GM21360 (cell line): ENCODE measurements around the gene LDHB.
"Not testable (repeated sequence)": the region's sequence is repeated elsewhere in the genome, so short reads cannot be mapped to it uniquely, and the experiment has no call there.

Experiments used
- ATAC-seq: cut with Tn5 transposase; IDR thresholded peaks from one replicate; pipeline ENCODE4 v1.9.1; 2021; ENCODE audit warnings: mild to moderate bottlenecking, moderate library complexity; ENCODE audit not compliant: unreplicated experiment

LDHB gene

DNA sequence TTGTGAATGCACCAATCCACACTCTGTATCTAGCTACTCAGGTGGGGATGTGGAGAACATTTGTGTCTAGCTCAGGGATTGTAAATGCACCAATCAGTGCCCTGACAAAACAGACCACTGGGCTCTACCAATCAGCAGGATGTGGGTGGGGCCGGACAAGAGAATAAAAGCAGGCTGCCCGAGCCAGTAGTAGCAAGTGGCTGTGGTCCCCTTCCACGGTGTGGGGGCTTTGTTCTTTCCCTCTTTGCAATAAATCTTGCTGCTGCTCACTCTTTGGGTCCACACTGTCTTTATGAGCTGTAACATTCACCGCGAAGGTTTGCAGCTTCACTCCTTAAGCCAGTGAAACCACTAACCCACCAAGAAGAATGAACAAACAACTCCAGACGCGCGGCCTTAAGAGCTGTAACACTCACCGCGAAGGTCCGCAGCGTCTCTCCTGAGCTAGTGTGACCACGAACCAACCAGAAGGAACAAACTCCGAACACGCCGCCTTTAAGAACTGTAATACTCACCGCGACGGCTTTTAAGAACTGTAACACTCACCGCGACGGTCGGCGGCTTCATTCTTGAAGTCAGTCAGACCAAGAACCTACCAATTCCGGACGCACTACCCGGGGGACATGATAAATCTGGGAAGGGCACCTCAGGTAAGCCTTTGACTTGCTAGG lies 4.6 kb upstream of the LDHB start:
- no peak for ATAC-seq

DNA sequence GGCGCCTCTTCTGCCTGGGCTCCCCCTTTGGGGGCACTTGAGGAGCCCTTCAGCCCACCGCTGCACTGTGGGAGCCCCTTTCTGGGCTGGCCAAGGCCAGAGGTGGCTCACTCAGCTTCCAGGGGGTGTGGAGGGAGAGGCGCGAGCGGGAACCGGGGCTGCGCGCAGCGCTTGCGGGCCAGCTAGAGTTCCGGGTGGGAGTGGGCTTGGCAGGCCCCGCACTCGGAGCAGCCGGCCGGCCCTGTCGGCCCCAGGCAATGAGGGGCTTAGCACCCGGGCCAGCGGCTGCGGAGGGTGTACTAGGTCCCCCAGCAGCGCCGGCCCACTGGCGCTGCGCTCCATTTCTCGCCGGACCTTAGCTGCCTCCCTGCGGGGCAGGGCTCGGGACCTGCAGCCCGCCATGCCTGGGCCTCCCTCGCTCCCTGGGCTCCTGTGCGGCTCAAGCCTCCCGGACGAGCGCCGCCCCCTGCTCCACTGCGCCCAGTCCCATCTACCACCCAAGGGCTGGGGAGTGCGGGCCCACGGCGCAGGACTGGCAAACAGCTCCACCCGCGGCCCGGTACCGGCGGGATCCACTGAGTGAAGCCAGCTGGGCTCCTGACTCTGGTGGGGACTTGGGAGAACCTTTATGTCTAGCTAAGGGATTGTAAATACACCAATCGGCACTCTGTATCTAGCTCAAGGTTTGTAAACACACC lies 3.9 kb upstream of the LDHB start:
- not testable (repeated sequence) for ATAC-seq

DNA sequence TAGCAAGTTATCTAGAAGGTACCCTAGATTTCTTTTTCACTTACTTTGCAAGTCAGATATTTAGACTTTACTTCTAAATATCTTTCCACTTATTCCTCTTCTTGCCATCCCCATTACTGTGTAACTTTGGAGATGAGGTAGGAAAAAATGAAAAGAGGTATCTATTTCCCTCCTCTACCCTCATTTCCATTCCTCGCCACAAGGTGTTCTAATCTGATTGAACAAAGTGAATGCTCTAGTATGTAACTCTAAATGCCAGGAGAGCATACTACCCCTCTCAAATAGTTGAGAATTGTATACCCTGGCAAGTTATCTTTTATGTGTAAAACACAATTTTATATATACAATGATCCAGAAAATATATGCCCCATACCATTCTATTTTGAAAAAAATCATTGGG lies 1.7 kb upstream of the LDHB start:
- no peak for ATAC-seq

DNA sequence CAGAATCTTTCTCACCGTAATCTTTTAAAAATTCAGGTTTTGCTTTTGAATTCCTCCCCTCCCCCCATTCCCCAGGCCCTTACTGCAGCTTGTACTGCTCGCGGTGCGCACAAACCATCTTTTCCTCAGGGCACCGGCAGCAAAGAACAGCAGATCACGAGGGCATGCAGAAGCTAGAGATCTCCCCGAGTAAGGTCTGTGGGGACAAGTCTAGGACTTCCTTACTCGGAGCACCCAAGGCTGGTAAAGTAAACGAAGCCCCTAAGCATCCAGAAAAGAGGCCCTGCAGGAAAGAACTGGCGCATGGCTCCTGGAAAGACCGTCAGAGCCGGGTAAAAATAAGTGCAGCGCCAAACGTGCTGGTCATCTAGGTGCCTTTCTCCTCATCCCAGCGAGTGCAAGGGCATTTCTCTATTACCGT lies 727 bp downstream of the LDHB start:
- peak; percentile 30 for ATAC-seq

DNA sequence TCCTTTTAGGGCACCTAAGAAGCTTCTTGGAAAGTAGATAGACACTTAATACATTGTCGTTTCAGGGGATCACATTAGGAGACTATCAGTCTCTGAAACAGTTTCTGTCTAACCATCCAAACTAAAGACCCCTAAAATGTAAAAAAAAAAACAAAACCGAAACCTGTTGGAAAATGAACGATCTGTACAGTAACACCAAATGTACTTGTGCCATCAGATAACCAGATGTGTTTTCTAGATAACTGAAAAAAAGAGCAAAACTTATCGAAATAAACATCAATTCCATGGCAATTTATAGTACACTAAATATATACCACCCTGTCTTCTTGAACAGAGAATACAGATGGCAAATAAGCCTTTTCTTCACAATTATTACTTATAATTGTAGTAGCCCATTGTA lies 2.1 kb downstream of the LDHB start:
- ATAC-seq: no peak

DNA sequence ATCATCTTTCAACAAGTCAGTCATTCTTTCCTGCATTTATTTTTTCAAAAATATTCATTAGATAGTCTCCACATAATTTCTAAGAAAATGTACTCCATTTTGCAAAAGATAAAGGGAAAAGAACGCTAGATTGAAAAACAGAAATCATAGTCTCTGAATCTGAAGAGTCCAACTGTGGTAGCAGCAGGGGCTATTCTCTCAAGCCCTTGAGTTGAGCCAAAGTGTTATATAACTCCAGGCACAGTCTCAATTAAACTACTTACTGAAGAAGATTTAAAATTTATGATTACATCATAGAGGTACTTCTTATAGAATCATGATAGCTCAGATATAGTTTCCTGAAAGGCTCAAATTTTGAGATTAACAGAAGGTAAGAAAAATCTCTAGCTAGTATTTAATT lies 5.8 kb downstream of the LDHB start:
- ATAC-seq: no peak

DNA sequence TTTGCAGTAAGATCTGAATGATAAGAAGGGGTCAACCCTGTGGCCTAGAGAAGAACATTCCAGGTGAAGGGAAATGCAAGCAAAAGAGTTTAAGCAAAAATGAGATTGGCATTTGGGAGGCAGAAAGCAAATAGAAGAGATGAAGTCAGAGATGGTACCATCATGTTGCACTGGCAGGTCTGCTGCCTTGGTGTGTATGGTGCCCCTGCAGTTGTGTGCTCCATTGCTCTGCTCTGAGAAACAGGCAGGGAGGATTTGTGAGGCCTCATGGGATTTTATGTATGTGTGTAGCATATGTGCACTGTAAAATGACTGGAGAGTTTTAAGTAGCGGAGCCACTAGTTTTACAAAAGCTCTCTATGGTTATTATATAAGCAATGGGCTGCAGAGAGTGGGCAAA lies 6.6 kb downstream of the LDHB start:
- ATAC-seq: no peak

DNA sequence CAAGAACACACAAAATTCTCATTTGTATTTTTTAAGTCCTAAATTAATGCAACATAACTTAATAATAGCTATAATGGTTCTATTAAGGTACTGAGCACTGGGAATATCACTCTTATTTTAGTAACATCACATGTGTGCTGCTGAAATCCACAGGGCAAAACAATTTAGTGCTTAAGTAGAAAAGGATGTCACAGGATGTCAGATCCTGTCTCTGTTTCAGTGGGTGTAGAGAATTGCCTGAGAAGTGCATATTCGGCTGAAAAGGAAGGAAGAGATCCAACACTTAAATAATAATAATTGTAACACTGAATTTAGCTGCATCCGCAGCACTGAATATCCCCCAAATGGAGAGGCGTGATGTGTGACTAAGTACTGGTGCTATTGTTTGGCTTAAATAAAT lies 8.6 kb downstream of the LDHB start:
- ATAC-seq: no peak

DNA sequence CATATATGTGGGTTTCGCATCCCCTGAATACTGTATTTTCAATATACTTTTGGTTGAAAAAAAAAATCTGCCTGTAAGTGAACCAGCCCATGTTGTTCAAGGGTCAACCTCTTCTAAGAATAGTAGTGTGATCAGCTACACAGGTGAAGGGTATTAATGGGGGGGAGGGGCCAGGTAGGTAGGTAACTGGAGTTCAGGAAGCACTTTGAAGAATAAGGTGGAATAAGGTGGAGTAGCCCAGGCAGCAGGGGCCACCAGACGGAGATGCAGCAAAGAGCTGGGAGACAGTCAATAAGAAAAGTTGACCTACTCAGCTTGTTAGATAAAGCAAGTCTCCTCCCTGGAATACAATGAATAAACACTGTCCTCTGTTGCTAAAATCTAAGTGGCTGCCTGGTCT lies 9.3 kb downstream of the LDHB start:
- no peak for ATAC-seq

DNA sequence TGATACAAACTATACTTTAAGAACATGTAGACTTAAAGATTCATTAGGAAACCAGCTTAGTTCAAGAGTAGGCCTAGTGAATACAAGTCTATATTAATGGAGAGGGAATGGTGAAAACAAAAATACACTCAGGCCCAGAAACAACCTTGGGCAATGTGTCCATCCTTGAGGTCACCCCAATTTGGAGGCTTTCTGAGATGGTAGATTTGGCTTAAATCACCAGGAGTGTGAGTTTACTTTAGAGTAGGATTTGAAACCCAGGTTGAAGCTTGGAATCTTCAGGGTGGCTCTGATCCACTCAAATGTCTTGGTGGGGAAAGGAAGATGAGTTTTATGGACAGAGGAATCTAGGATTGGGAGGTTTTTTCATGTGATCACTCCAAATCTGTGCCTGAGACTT lies 10.5 kb downstream of the LDHB start:
- ATAC-seq: no peak

DNA sequence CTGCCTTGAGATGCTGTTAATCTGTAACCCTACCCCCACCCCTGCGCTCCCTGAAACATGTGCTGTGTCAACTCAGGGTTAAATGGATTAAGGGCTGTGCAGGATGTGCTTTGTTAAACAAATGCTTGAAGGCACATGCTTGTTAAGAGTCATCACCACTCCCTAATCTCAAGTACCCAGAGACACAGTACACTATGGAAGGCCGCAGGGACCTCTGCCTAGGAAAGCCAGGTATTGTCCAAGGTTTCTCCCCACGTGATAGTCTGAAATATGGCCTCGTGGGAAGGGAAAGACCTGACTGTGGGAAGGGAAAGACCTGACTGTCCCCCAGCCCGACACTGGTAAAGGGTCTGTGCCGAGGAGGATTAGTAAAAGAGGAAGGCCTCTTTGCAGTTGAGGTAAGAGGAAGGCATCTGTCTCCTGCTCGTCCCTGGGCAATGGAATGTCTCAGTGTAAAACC lies 12.6 kb downstream of the LDHB start:
- ATAC-seq: not testable (repeated sequence)

DNA sequence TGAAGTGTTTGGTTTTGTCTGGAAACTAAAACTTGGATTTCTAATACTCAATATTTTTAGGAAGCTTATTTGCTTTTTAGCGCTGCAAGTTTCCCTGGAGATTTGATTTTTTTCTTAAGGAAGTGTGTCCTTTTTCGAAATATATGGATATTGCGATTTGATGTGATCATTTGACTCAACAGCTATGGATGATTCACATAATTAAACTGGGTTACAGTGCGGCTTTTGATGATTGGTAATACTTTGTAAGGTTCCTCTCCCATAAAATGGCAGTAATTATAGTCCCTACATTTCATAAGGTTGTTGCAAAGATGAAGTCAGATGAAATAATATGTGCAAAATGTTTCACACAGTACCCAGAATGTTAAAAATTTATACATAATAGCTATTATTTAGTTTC lies 13.1 kb downstream of the LDHB start:
- no peak for ATAC-seq

DNA sequence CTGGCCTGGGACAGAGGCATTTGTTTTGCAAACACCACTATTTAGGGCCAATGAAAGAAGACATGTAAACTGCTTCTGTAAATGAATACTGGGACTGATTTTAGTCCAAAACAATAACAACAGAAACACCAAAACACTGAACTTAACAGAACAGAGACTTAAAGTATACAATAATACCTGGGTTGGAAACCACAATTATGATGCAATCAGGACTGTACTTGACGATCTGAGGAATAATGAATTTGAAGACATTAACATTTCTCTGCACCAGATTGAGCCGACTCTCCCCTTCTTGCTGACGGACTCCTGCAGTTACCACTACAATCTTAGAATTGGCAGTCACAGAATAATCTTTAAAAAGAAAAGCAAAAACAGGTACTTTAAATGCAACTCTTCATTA lies 13.9 kb downstream of the LDHB start:
- no peak for ATAC-seq

DNA sequence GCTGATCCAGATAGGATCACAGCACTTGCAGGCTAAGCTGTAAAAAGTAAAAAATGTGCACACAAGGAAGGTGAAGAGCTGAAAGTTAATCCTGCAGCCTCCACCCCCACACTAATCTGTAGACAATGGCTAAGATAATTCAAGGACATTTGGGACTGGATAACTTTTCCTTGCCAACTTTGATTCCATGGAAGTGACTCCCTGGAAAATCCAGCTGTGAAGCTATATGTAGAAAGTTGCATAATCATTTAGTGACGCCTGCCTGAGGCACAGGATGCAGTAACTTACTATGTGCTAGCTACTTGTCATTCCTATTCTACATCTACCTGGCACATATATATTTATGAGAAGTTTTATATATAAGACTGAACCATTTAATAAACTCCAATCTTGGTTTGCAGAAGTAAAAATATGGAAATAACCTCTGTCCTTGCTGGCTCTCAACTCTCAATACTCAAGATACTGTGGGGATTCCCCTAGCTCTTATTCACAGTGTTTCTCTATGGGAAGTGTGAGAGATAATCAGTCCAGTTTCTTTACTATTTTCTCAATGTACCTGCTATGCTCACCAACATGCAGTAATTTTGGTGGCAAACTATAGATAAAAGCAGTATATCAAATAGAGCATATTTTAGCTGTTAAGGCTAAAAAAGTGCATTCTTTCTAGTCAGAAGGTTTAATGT lies 14.8 kb downstream of the LDHB start:
- peak; percentile 58 for ATAC-seq

DNA sequence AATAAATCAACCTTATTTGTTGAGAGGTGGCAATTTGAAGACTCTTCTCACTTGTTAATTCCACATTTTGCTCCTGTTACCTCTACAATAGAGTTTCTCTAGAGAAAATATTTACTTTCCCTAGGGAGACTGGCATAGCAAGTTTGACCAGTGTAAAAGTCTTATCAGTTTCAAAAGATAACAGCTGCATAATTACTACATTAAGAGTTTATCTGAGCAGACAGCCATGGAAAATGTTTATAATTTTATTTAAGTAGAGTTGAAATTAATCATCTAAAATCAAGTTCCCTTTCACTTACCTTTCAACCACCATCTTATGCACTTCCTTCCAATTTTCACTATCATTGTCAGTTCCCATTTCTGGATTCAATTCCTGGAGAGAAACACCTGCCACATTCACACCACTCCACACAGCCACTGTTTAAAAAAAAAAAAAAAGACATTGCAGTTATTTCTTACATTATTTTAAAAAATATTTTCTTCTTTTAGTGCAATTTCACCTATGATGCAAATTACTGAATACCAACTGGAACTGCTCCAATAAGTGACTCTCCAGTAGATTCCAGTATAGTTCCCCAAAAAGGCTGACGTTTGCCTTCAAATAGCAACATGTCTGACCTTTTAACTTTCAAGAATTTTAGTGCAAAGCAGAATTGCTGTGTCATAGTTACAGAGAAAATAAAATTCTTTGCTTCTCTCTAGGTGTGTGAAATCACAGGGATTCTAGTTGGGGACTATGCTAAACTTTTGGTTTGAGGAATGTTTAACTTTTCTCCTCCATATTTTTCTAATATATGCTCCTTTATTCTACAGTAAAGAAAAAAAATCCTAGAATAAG lies 19.4 kb downstream of the LDHB start:
- ATAC-seq: no peak

DNA sequence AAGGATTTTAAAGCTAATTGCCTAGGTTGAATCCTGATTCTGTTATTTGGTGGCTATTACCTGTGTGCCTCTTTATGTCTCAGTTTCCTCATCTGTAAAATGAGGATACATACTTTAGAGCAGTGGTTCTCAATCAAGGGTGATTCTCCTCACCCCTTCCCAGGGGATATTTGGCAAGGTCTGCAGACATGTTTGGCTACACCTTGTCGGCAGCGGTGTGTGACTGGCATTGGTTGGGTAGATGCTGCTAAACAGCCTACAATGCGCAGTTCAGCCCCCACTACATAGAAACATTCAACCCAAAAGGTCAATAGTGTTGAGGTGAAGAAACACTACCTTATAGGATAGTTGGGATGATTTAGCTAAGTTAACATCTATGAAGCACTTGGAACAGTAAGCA lies 23.4 kb downstream of the LDHB start:
- ATAC-seq: no peak

DNA sequence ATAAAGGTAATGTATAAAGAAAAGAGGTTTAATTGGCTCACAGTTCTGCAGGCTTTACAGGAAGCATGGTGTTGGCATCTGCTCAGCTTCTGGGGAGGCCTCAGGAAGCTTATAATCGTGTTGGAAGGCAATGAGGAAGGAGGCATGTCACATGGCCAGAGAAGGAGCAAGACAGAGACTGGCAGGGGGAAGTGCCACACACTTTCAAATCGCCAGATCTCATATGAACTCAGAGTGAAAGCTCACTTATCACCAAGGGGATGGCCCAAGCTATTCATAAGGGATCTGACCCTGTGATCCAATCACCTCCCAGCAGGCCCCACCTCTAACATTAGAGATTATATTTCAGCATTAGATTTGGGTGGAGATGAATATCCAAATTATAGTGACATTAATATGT lies 26.3 kb downstream of the LDHB start:
- ATAC-seq: no peak

DNA sequence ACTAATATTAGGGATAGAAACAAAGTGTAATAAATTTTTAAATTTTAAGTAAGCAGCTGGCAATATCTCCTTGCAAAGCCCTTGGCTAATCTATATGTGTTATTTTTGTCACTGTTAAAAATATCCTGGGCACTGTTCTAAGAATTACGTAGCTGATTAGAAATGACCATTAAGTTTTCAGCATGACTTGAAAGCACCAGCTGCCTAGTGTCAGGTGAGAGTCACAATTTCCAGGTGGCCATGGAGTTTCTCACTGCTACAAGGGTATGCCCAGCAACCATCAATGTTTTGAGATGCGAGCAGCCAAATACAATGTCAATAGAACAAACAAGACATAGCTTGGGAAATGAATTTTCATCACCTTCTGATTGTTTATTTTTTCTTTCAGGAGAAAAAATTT lies 29.7 kb downstream of the LDHB start:
- ATAC-seq: no peak

DNA sequence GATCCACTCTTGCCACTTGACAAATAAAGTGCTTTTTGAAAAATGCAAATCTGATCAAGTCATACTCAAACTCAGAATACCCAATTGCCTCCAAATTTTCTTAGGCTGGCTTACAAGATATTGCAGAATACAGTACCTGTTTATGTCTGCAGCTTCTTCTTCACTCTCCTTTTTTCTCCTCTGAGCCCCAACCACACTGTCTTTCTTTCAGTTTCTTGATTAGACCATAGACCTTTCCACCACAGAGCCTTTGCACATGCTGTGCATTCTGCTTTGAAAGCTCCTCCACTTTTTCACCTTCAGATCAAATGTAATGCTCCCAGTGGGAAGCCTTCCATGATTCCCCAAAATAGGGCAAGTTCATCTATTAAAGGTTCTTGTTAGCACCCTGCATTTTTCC lies 39.1 kb downstream of the LDHB start:
- ATAC-seq: no peak

DNA sequence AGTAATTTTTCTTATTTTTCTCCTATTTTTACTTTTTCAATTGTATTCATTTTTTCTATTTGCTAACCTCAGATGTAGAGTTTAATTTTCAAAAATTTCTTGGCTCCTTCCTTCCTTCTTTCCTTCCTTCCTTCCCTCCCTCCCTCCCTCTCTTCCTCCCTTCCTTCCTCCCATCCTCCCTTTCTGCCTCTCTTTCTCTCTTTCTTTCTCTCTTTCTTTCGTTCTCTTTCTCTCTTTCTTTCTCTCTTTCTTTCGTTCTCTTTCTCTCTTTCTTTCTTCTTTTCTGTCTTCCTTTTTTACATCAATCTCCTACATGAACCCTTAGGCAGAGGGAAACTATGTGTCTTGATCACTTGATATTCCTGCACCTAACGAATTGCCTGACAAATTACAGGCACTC lies 40.6 kb downstream of the LDHB start:
- no peak for ATAC-seq

DNA sequence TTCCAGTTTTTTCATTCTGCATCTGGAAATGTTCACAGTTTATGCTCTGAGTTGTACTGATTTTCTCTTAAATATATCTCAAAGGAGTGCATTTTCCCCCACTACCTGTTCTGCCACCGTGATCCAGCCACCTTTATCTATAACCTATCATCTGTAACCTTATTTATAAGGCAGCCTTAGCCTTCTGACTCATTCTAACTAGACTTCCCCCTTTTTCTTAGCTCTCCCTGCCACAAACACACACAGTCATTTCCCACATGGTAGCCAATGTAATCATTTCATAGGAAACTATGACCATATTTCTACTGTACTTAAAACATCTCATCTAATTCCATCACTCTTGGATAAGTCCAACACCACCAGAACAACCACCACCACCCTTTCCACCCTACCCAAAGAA lies 42.2 kb downstream of the LDHB start:
- ATAC-seq: no peak
